Ishikawa (cell line): ENCODE data around the gene SCAND1.

ENCODE experiments used
- EGR1 ChIP-seq: IDR thresholded peaks from 2 replicates; pipeline ENCODE4 v1.6.1; 2012
- FOXM1 ChIP-seq: IDR thresholded peaks from 2 replicates; pipeline ENCODE4 v1.6.1; 2012; ENCODE audit warnings: low read depth, borderline replicate concordance
- RAD21 ChIP-seq: IDR thresholded peaks from 2 replicates; pipeline ENCODE4 v1.6.1; 2012; ENCODE audit warnings: low read depth
- TAF1 ChIP-seq: IDR thresholded peaks from 2 replicates; pipeline ENCODE4 v1.6.1; 2012; ENCODE audit warnings: low read depth, mild to moderate bottlenecking
- ZBTB7A ChIP-seq: IDR thresholded peaks from 2 replicates; pipeline ENCODE4 v1.6.1; 2012; ENCODE audit warnings: low read depth
- TF ChIP-seq, protein P1 (sequence below): IDR thresholded peaks from 2 replicates; pipeline ENCODE4 v1.6.1; 2012; ENCODE audit warnings: low read depth, mild to moderate bottlenecking
- TF ChIP-seq, protein P2 (sequence below): IDR thresholded peaks from 2 replicates; pipeline ENCODE4 v1.6.1; 2012
- TF ChIP-seq, protein P3 (sequence below): IDR thresholded peaks from 2 replicates; pipeline ENCODE4 v1.6.1; 2012

DNA sequence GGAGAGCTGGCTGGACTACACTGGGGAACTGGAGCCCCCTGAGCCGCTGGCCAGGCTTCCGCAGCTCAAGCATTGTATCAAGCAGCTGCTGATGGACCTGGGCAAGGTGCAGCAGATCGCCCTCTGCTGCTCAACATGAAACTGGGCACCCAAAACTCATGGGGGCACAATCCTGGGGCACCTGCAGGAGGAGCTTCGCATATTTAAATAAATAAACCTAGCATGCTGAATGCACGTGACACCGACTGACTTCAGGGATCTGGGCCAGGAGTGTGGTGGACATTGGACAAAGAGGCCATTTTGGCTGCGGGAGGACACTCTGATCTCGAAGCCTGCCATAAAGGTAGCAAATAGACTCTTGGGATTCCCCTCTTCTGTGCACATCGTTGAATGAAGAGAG lies 6.8 kb downstream of the SCAND1 start:
- no peak for TF ChIP-seq ZBTB7A
- TF ChIP-seq, protein P1, sequence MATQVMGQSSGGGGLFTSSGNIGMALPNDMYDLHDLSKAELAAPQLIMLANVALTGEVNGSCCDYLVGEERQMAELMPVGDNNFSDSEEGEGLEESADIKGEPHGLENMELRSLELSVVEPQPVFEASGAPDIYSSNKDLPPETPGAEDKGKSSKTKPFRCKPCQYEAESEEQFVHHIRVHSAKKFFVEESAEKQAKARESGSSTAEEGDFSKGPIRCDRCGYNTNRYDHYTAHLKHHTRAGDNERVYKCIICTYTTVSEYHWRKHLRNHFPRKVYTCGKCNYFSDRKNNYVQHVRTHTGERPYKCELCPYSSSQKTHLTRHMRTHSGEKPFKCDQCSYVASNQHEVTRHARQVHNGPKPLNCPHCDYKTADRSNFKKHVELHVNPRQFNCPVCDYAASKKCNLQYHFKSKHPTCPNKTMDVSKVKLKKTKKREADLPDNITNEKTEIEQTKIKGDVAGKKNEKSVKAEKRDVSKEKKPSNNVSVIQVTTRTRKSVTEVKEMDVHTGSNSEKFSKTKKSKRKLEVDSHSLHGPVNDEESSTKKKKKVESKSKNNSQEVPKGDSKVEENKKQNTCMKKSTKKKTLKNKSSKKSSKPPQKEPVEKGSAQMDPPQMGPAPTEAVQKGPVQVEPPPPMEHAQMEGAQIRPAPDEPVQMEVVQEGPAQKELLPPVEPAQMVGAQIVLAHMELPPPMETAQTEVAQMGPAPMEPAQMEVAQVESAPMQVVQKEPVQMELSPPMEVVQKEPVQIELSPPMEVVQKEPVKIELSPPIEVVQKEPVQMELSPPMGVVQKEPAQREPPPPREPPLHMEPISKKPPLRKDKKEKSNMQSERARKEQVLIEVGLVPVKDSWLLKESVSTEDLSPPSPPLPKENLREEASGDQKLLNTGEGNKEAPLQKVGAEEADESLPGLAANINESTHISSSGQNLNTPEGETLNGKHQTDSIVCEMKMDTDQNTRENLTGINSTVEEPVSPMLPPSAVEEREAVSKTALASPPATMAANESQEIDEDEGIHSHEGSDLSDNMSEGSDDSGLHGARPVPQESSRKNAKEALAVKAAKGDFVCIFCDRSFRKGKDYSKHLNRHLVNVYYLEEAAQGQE: no peak
- no peak for TF ChIP-seq FOXM1
- TF ChIP-seq, protein P2, sequence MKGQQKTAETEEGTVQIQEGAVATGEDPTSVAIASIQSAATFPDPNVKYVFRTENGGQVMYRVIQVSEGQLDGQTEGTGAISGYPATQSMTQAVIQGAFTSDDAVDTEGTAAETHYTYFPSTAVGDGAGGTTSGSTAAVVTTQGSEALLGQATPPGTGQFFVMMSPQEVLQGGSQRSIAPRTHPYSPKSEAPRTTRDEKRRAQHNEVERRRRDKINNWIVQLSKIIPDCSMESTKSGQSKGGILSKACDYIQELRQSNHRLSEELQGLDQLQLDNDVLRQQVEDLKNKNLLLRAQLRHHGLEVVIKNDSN: no peak
- TF ChIP-seq EGR1: no peak
- TF ChIP-seq, protein P3, sequence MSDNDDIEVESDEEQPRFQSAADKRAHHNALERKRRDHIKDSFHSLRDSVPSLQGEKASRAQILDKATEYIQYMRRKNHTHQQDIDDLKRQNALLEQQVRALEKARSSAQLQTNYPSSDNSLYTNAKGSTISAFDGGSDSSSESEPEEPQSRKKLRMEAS: peak; percentile 48; the same call in 1 of the 2 replicates
- TF ChIP-seq TAF1: no peak
- TF ChIP-seq RAD21: peak; percentile 42; the same call in 1 of the 2 replicates
